Common myeloid progenitor, CD34-positive (primary cell): Measurements from ENCODE around the gene NOA1.

Experiments used
- CTCF ChIA-PET: fragments of 350-600 bp; sonication (Branson Sonifier 250); formaldehyde crosslinking; loops from one replicate; lab custom pipeline; 2021; ENCODE audit warnings: antibody characterized with exemption; lab: Charles Lee
- POLR2A ChIA-PET: fragments of 350-600 bp; sonication (Branson Sonifier 250); formaldehyde crosslinking; loops from one replicate; lab custom pipeline; 2021; ENCODE audit warnings: antibody characterized with exemption; lab: Charles Lee
- DNase-seq, 3 donors: peaks; one replicate each; pipeline versions ENCODE4 v3.0.0 to v3.0.0-alpha.2; 2013
- H3K27ac ChIP-seq, 2 experiments: 1 replicate in 1 of 2; 2 replicates in 1 of 2; pipeline ENCODE4 v1.7.0; 2013; ENCODE audit warnings: inconsistent platforms in 2 of 2, low read length in 2 of 2, mild to moderate bottlenecking in 2 of 2, low read depth in 1 of 2, moderate library complexity in 1 of 2; ENCODE audit not compliant: severe bottlenecking in 2 of 2, insufficient read depth in 1 of 2, poor library complexity in 1 of 2
- H3K27me3 ChIP-seq, 5 experiments: replicated peaks in 2 of 5; 1 replicate in 3 of 5; 2 replicates in 2 of 5; pipeline versions ENCODE4 v1.6.1 to v1.7.0; 2013; ENCODE audit warnings: low read length in 4 of 5, mild to moderate bottlenecking in 2 of 5, moderate library complexity in 2 of 5, inconsistent platforms in 1 of 5; ENCODE audit not compliant: insufficient read depth in 5 of 5, control insufficient read depth in 4 of 5
- H3K36me3 ChIP-seq, 4 experiments: 1 replicate in 2 of 4; 2 replicates in 2 of 4; pipeline versions ENCODE4 v1.6.1 to v1.7.0; 2013; ENCODE audit warnings: low read length in 3 of 4, control low read depth in 1 of 4, mild to moderate bottlenecking in 1 of 4; ENCODE audit not compliant: control insufficient read depth in 4 of 4, insufficient read depth in 4 of 4
- H3K4me1 ChIP-seq, 4 experiments: 1 replicate in 3 of 4; 2 replicates in 1 of 4; pipeline versions ENCODE4 v1.6.1 to v1.7.1; 2013; ENCODE audit warnings: low read length in 3 of 4, mild to moderate bottlenecking in 3 of 4, control low read depth in 1 of 4, inconsistent platforms in 1 of 4, moderate library complexity in 1 of 4; ENCODE audit not compliant: control insufficient read depth in 4 of 4, insufficient read depth in 4 of 4; ENCODE audit errors: control extremely low read depth in 1 of 4
- H3K4me3 ChIP-seq, 7 experiments: 1 replicate in 4 of 7; 2 replicates in 3 of 7; pipeline versions ENCODE4 v1.5.1 to v1.7.0; 2013; ENCODE audit warnings: mild to moderate bottlenecking in 7 of 7, low read length in 6 of 7, moderate library complexity in 6 of 7, inconsistent platforms in 2 of 7, low read depth in 2 of 7, control low read depth in 1 of 7; ENCODE audit not compliant: insufficient read depth in 4 of 7, control insufficient read depth in 1 of 7; ENCODE audit errors: extremely low read depth in 1 of 7
- H3K9me3 ChIP-seq, 5 experiments: 1 replicate in 4 of 5; 2 replicates in 1 of 5; pipeline versions ENCODE4 v1.6.1 to v1.7.1; 2013; ENCODE audit warnings: low read length in 4 of 5, mild to moderate bottlenecking in 2 of 5, inconsistent platforms in 1 of 5, low read depth in 1 of 5, moderate library complexity in 1 of 5; ENCODE audit not compliant: control insufficient read depth in 4 of 5, insufficient read depth in 2 of 5; ENCODE audit errors: control extremely low read depth in 1 of 5
- WGBS: methylation state at CpG from one replicate; pipeline ENCODE4 v1.1.5; 2013; ENCODE audit not compliant: insufficient coverage; 5-methylcytosine and 5-hydroxymethylcytosine counted together

NOA1 gene

DNA sequence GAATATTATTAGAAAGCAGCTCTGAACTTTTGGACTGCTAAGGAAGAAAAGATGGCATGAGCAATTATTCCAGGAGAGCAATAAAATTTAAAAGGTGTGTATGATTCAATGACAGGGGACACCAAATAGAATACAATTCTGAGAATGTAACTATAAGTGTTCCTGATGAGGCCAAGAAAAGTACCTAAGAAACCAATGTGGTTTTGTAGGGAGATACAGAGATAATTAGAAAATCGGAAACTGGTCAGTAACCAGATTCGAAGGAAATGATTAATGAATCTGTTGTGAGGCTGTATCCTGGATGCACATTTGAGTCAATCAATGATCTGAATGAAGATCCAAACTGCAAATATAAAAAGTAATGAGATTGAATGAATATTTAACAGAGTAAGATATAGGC, 6.0 kb downstream of the NOA1 start:
- H3K36me3 ChIP-seq, result peaks cover 24 to 75% (median 48%) of the 10 kb centered on the region in 4 experiments
- DNase-seq, result no peak
- ChIA-PET CTCF (interaction anchor here (1.1 kb wide), 1 partner anchor 9 kb away, joined by 3 read pairs; no protein-coding TSS in a partner anchor), POLR2A (no interaction called here)
- no peaks in the 10 kb centered on the region for H3K27me3 ChIP-seq
- no peak overlapping the region for H3K4me3 ChIP-seq
- 100% methylated on average over 2 of the region's 2 CpGs for WGBS
- peaks cover 4 to 18% (median 9%) of the 10 kb centered on the region in 5 experiments for H3K9me3 ChIP-seq
- H3K27ac ChIP-seq, result no peak overlapping the region
- H3K4me1 ChIP-seq, result peaks cover 0 to 16% (median 13%) of the 10 kb centered on the region in 4 experiments

DNA sequence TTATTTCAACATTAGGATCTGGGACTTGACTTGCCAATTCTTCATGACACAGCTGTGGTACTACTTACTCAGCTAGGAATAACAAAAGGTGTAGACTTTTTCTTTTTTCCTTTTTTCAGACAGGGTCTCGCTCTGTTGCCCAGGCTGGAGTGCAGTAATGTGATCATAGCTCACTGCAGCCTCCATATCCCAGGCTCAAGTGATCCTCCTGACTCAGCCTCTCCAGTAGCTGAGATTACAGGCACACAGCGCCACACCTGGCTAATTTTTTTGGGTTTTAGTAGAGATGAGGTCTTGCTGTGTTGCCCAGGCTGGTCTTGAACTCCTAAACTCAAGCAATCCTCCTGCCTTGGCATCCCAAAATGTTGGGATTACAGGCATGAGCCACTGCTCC, 16.3 kb downstream of the NOA1 start:
- ChIA-PET CTCF (interaction anchor here (1.2 to 2.5 kb wide), 4 partner anchors 8 to 51 kb away, joined by 3 to 23 read pairs (median 4); partner anchors contain the start of genes NOA1 and POLR2B), POLR2A (no interaction called here)
- 100% methylated on average over 1 of the region's 2 CpGs for WGBS

DNA sequence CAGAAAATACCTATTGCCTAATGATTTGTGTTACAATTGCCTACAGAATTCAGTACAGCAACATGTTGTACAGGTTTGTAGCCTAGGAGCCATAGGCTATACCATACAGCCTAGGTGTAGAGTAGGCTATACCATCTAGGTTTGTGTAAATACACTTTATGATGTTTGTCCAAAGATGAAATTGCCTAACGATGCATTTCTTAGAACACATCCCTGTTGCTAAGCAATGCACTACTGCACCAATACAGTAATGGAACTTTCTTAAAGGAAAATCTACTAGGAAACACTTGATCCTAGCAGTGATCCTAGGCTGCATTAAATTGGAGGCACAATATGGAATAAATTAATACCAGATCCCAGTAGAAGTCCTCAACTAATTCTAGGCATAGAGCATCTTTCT, 18.3 kb downstream of the NOA1 start:
- no peaks in the 10 kb centered on the region for H3K27me3 ChIP-seq
- H3K36me3 ChIP-seq, result peaks cover 4 to 24% (median 14%) of the 10 kb centered on the region in 4 experiments
- ChIA-PET POLR2A (interaction anchor here (0.6 kb wide), 1 partner anchor 137 kb away, joined by 3 read pairs; no protein-coding TSS in a partner anchor), CTCF (interaction anchor here (0.6 to 2.5 kb wide), 2 partner anchors 17 to 330 kb away, joined by 4 to 23 read pairs; partner anchors contain the start of genes NOA1 and POLR2B)
- no peaks in the 10 kb centered on the region for H3K4me1 ChIP-seq
- no CpG with 5 or more reads among the region's 1 CpG for WGBS
- no peaks in the 10 kb centered on the region for H3K9me3 ChIP-seq
- no peak for DNase-seq
- no peak overlapping the region for H3K27ac ChIP-seq
- H3K4me3 ChIP-seq, result no peak overlapping the region

More for the DNA sequence above, 16.3 kb downstream of the NOA1 start:
- no peaks in the 10 kb centered on the region for H3K4me1 ChIP-seq
- peaks cover 4 to 43% (median 25%) of the 10 kb centered on the region in 4 experiments for H3K36me3 ChIP-seq
- no peak for DNase-seq
- no peak overlapping the region for H3K4me3 ChIP-seq
- H3K9me3 ChIP-seq, result no peaks in the 10 kb centered on the region
- no peaks in the 10 kb centered on the region for H3K27me3 ChIP-seq
- H3K27ac ChIP-seq, result no peak overlapping the region

DNA sequence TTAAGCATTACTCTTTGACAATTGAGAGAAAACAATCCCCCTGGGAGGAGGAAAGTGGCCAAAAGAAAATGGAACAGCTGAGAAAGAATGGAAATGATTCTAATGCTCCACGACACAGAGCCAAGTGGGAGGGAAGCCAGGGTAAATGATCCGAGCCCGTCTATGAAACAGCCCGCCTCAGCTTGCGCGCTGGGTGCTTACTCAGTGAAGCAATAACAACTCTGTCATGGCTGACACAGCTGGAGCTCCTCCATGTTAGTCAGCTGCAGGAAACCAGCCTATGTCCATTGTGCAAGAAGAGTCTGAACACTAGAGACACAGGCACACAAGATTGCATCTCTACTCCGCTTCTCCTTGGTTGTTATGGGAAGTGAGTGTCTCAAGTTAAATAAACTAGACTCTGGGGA, 19.3 kb downstream of the NOA1 start:
- WGBS, result 91% methylated on average over 7 of the region's 7 CpGs

DNA sequence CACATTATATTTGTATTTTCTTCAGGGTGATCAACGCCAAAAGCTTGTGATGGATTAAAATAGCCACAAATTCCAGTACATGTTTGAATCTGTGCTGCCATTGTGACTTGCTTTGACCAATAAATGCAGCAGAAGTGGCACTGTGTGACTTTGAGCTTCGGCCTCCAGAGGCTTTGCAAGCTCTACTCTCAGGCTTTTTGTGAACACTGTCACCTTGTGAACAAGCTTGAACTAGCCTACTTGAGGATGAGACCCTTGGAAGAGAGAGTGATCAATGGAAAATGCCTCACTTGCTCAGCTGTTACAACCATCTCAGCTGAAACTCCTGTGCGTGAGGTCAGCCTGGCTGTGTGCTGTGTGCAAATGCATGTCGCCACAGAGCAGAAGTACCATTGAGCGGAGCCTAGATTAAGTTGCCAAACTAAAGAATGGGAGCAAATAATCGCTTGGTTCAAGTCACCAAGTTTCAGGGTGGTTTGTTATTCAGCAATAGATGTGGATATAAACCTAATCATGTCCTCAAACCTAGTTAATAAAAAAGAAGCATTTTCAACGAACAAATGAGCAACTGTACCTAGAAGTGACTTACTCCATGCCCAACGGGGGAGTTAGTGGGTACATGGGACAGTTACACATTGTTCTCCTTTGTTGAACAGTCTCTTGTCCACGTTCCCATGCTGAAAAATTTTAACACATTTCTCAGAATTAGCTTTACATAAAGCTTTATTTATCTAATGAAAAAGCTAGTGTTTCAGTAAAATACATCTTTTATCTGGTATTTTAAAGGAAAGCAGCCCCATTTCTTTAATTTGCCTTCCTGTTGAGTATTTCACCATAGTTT, 23.5 kb downstream of the NOA1 start:
- 100% methylated on average over 6 of the region's 9 CpGs for WGBS
- CTCF ChIA-PET, result interaction anchor here (2.1 kb wide), 1 partner anchor 12 kb away, joined by 7 read pairs; no protein-coding TSS in a partner anchor

More for the DNA sequence above, 19.3 kb downstream of the NOA1 start:
- ChIA-PET POLR2A (no interaction called here), CTCF (interaction anchor here (0.6 to 2.3 kb wide), 2 partner anchors 12 to 16 kb away, joined by 3 to 11 read pairs; no protein-coding TSS in a partner anchor)
- no peaks in the 10 kb centered on the region for H3K4me1 ChIP-seq
- H3K27ac ChIP-seq, result no peak overlapping the region
- DNase-seq, result peak in 2 of 3 donors; percentile 34 to 46
- H3K9me3 ChIP-seq, result no peaks in the 10 kb centered on the region
- no peaks in the 10 kb centered on the region for H3K27me3 ChIP-seq
- no peak overlapping the region for H3K4me3 ChIP-seq
- peaks cover 4 to 17% (median 8%) of the 10 kb centered on the region in 4 experiments for H3K36me3 ChIP-seq

DNA sequence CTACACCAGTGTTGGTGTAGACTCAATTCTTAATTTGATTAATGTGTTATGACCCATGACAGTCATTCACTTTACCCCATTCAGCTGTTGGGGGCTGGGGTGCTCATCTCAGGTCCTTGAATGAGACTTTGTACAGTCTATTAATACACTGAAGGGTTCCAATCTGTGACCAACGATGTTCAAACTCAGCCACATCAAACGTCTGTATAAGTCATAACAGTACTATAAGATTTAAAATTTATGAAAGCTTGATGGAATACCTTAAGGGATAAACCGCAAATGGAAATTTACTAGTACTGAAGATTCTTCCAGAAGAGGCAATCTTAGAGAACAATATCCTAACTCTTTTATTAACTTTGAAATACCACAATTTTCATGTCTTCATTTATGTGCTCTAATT, 36.0 kb downstream of the NOA1 start:
- Histone ChIP-seq H3K4me1 (no peaks in the 10 kb centered on the region), H3K27ac (no peak overlapping the region), H3K4me3 (no peak overlapping the region), H3K9me3 (no peaks in the 10 kb centered on the region), H3K36me3 (peaks cover 4 to 29% (median 10%) of the 10 kb centered on the region in 4 experiments), H3K27me3 (no peaks in the 10 kb centered on the region)
- ChIA-PET POLR2A (no interaction called here), CTCF (interaction anchor here (0.9 to 1.5 kb wide), 2 partner anchors 15 to 19 kb away, joined by 3 to 7 read pairs; no protein-coding TSS in a partner anchor)
- 100% methylated on average over 1 of the region's 3 CpGs for WGBS
- no peak for DNase-seq

More for the DNA sequence above, 23.5 kb downstream of the NOA1 start:
- no peaks in the 10 kb centered on the region for H3K27me3 ChIP-seq
- H3K4me1 ChIP-seq, result no peaks in the 10 kb centered on the region
- no peak overlapping the region for H3K27ac ChIP-seq
- no peaks in the 10 kb centered on the region for H3K36me3 ChIP-seq
- POLR2A ChIA-PET, result interaction anchor here (0.7 kb wide), 1 partner anchor 315 kb away, joined by 3 read pairs; no protein-coding TSS in a partner anchor
- H3K4me3 ChIP-seq, result no peak overlapping the region
- H3K9me3 ChIP-seq, result no peaks in the 10 kb centered on the region
- DNase-seq, result no peak
